ENCODE data around the gene EVC.

Gene EVC

GRCh38 chr4:5793514-5793913 lies 82.5 kb downstream of the EVC start:
- DNase-seq = no peak
- H3K36me3 ChIP-seq = no peaks in the 10 kb centered on the region
- no peak for TF ChIP-seq CTCF (IDR thresholded peaks at IDR 0.05; ENCODE audit: low read depth, low read length)
- H3K27me3 ChIP-seq = no peaks in the 10 kb centered on the region
- H3K4me3 ChIP-seq (ENCODE audit: low read depth, low read length) = no peak overlapping the region
- no peaks in the 10 kb centered on the region for H3K4me1 ChIP-seq
- no peaks in the 10 kb centered on the region for H3K9me3 ChIP-seq

GRCh38 chr4:5795580-5795979 lies 84.6 kb downstream of the EVC start:
- Histone ChIP-seq H3K27me3 (no peaks in the 10 kb centered on the region), H3K4me1 (no peaks in the 10 kb centered on the region), H3K4me3 (ENCODE audit: low read depth, low read length) (no peak overlapping the region), H3K9me3 (no peaks in the 10 kb centered on the region), H3K36me3 (no peaks in the 10 kb centered on the region)
- no peak for DNase-seq
- no peak for TF ChIP-seq CTCF (IDR thresholded peaks at IDR 0.05; ENCODE audit: low read depth, low read length)

- Histone ChIP-seq H3K4me3 (ENCODE audit: low read depth, low read length) (no peak overlapping the region), H3K4me1 (no peaks in the 10 kb centered on the region), H3K27me3 (no peaks in the 10 kb centered on the region), H3K36me3 (no peaks in the 10 kb centered on the region), H3K9me3 (no peaks in the 10 kb centered on the region)
- TF ChIP-seq CTCF (IDR thresholded peaks at IDR 0.05; ENCODE audit: low read depth, low read length) = no peak
- no peak for DNase-seq
Observed at GRCh38 chr4:5796976-5797375, 86.0 kb downstream of the EVC start.

- no peak for DNase-seq
- Histone ChIP-seq H3K9me3 (no peaks in the 10 kb centered on the region), H3K36me3 (no peaks in the 10 kb centered on the region), H3K4me3 (ENCODE audit: low read depth, low read length) (no peak overlapping the region), H3K27me3 (no peaks in the 10 kb centered on the region), H3K4me1 (no peaks in the 10 kb centered on the region)
- TF ChIP-seq CTCF (IDR thresholded peaks at IDR 0.05; ENCODE audit: low read depth, low read length) = no peak
Observed at GRCh38 chr4:5797866-5798265, 86.9 kb downstream of the EVC start.

GRCh38 chr4:5798462-5798861 lies 87.5 kb downstream of the EVC start:
- TF ChIP-seq CTCF (IDR thresholded peaks at IDR 0.05; ENCODE audit: low read depth, low read length) = no peak

GRCh38 chr4:5798946-5799345 lies 87.9 kb downstream of the EVC start:
- no peaks in the 10 kb centered on the region for H3K4me1 ChIP-seq
- no peaks in the 10 kb centered on the region for H3K27me3 ChIP-seq
- H3K9me3 ChIP-seq = no peaks in the 10 kb centered on the region
- H3K36me3 ChIP-seq = no peaks in the 10 kb centered on the region
- TF ChIP-seq CTCF (IDR thresholded peaks at IDR 0.05; ENCODE audit: low read depth, low read length) = no peak
- DNase-seq = no peak
- H3K4me3 ChIP-seq (ENCODE audit: low read depth, low read length) = no peak overlapping the region

More at GRCh38 chr4:5798462-5798861, 87.5 kb downstream of the EVC start:
- Histone ChIP-seq H3K9me3 (no peaks in the 10 kb centered on the region), H3K4me1 (no peaks in the 10 kb centered on the region), H3K27me3 (no peaks in the 10 kb centered on the region), H3K36me3 (no peaks in the 10 kb centered on the region), H3K4me3 (ENCODE audit: low read depth, low read length) (no peak overlapping the region)
- DNase-seq = peak; percentile 45
